ENCODE results near the gene IQGAP2.

GRCh38 chr5:76469656-76470290, 66.7 kb downstream of the IQGAP2 start:
- TF ChIP-seq, protein P1, sequence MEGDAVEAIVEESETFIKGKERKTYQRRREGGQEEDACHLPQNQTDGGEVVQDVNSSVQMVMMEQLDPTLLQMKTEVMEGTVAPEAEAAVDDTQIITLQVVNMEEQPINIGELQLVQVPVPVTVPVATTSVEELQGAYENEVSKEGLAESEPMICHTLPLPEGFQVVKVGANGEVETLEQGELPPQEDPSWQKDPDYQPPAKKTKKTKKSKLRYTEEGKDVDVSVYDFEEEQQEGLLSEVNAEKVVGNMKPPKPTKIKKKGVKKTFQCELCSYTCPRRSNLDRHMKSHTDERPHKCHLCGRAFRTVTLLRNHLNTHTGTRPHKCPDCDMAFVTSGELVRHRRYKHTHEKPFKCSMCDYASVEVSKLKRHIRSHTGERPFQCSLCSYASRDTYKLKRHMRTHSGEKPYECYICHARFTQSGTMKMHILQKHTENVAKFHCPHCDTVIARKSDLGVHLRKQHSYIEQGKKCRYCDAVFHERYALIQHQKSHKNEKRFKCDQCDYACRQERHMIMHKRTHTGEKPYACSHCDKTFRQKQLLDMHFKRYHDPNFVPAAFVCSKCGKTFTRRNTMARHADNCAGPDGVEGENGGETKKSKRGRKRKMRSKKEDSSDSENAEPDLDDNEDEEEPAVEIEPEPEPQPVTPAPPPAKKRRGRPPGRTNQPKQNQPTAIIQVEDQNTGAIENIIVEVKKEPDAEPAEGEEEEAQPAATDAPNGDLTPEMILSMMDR (IDR thresholded peaks at IDR 0.05) = no peak
- TF ChIP-seq EZH2 (IDR thresholded peaks at IDR 0.05; ENCODE audit: borderline replicate concordance, insufficient read depth, low read depth, low read length, poor library complexity, severe bottlenecking) = no peak
